Muscle of leg (tissue), 11 donors: ENCODE results near the gene CDH23. TPM values are rescaled to one million over a fixed set of nuclear protein-coding genes. Genes with fewer than 3 reads are reported as not detected.
A peak's percentile ranks its signal among the peaks of the same experiment; 100 is the strongest.
"Not testable (repeated sequence)": the region's sequence is repeated elsewhere in the genome, so short reads cannot be mapped to it uniquely, and the experiment has no call there.

Experiments
- DNase-seq: peaks from one replicate; pipeline ENCODE4 v3.0.0; 2013
- H3K27ac ChIP-seq: one replicate; pipeline ENCODE4 v1.5.1; 2013; ENCODE audit warnings: mild to moderate bottlenecking, low read length, control low read depth
- H3K27me3 ChIP-seq: one replicate; pipeline ENCODE4 v1.6.1; 2013; ENCODE audit warnings: low read length; ENCODE audit not compliant: control insufficient read depth, insufficient read depth
- H3K36me3 ChIP-seq: one replicate; pipeline ENCODE4 v1.6.1; 2013; ENCODE audit warnings: low read length; ENCODE audit not compliant: control insufficient read depth, insufficient read depth
- H3K4me1 ChIP-seq: one replicate; pipeline ENCODE4 v1.6.1; 2013; ENCODE audit warnings: low read length; ENCODE audit not compliant: control insufficient read depth, insufficient read depth
- H3K4me3 ChIP-seq: one replicate; pipeline ENCODE4 v1.5.1; 2013; ENCODE audit warnings: low read length, control low read depth
- H3K9me3 ChIP-seq: replicated peaks from 2 replicates; pipeline ENCODE4 v1.6.1; 2013; ENCODE audit warnings: low read depth, low read length; ENCODE audit not compliant: control insufficient read depth
- WGBS: methylation state at CpG from one replicate; pipeline ENCODE4 v1.1.5; 2013; ENCODE audit warnings: missing lambda C conversion rate; ENCODE audit not compliant: insufficient coverage; 5-methylcytosine and 5-hydroxymethylcytosine counted together
- polyA plus RNA-seq, 8 donors: library from polyadenylated mRNA; unstranded; fragments of 120-200 nt; gene quantifications; one replicate each; pipeline versions ENCODE4 v1.2.1 to v1.2.3, GENCODE V29; 2013; ENCODE audit warnings: inconsistent platforms in 1 of 8, low replicate concordance in 1 of 8; ENCODE audit not compliant: insufficient read length in 8 of 8, insufficient read depth in 1 of 8
- total RNA-seq: library from RNA; stranded (reverse); fragments of 120-200 nt; gene quantifications from one replicate; pipeline ENCODE4 v1.2.4, GENCODE V29; 2013

CDH23 gene
- total and polyA plus RNA-seq, 9 donors: 3.4 to 5.7 (median 4.9) TPM

- Histone ChIP-seq H3K27me3 (no peaks in the 10 kb centered on the region), H3K9me3 (no peaks in the 10 kb centered on the region), H3K36me3 (peaks cover 5% of the 10 kb centered on the region), H3K27ac (no peak overlapping the region), H3K4me1 (peaks cover 10% of the 10 kb centered on the region), H3K4me3 (no peak overlapping the region)
- WGBS: no CpG with 5 or more reads among the region's 2 CpGs
- no peak for DNase-seq
Observed at GRCh38 chr10:71844695-71845094, 448.0 kb downstream of the CDH23 start.

GRCh38 chr10:71845410-71846405, 449.0 kb downstream of the CDH23 start:
- WGBS: 84% methylated on average over 4 of the region's 11 CpGs
- Histone ChIP-seq H3K4me1 (peaks cover 13% of the 10 kb centered on the region), H3K36me3 (peaks cover 5% of the 10 kb centered on the region), H3K4me3 (no peak overlapping the region), H3K9me3 (no peaks in the 10 kb centered on the region), H3K27me3 (no peaks in the 10 kb centered on the region), H3K27ac (no peak overlapping the region)
- no peak for DNase-seq

DNA sequence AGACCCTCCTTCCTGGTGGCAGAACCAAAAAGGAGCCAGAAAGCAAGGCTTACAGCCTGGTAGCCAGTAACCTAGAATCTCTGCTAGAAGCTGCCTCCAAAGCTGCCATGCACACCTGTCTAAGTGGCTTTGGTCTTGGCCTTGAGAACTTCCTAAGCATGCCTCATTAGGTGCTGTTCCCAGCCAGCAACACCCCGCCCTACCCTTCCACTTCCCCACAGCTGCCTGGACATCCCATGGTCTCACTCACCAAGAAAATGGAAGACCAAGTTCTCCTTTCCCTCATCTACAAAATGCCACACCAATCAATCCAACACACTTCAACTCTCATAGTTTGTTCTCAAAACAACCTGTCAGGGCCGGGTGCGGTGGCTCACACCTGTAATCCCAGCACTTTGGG, 450.1 kb downstream of the CDH23 start:
- Histone ChIP-seq H3K36me3 (peaks cover 5% of the 10 kb centered on the region), H3K4me1 (peaks cover 14% of the 10 kb centered on the region), H3K27ac (no peak overlapping the region), H3K4me3 (no peak overlapping the region), H3K27me3 (no peaks in the 10 kb centered on the region), H3K9me3 (no peaks in the 10 kb centered on the region)
- 89% methylated on average over 1 of the region's 3 CpGs for WGBS
- no peak for DNase-seq

- H3K9me3 ChIP-seq: no peaks in the 10 kb centered on the region
- H3K27ac ChIP-seq: no peak overlapping the region
- WGBS: 90% methylated on average over 6 of the region's 8 CpGs
- no peak overlapping the region for H3K4me3 ChIP-seq
- peaks cover 14% of the 10 kb centered on the region for H3K4me1 ChIP-seq
- H3K27me3 ChIP-seq: no peaks in the 10 kb centered on the region
- peaks cover 5% of the 10 kb centered on the region for H3K36me3 ChIP-seq
- no peak for DNase-seq
Observed at GRCh38 chr10:71847418-71847817, 450.7 kb downstream of the CDH23 start.

DNA sequence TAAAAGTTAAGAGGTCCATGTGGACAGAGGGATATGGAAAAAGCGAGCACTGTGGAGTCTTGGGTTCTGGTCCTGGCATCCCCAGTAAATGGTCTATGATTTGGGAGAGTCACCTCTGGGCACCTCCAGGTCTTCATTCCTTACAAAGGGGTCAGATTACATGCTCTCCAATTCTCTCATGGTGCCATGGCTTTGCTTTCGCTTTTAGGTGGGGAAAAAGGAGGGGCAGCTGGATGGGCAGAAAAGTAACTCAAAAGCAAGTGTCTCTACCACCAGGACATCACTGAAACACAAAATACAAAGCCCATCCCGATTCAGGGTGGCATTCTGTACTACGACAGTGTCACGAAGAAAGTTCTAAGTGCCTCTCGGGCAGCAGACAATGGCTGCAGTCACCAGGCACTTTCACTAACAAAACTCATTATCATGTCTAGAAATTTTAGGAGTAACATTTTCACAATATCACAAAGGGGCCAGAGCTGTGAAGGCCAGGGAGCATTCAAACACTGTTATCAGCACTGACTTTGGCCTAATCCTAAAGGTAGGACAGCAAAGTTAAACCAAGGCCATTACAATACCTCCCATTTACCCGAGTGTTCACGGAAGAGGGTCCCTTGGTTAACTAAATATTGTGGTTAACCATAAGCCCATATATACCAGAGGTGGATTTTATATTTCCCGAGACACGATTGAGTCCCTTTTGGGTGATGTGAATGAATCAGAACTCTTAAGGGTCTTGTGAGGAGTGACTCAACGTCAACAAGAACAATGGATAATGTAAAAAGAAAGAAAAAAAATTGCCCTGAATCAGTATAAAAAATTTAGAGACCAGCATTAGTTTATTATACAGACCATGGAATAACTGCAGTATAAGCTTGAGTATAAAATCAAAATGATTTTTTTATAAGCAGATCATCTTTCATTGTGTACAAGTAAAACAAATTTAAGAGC, 451.9 kb downstream of the CDH23 start:
- WGBS: 100% methylated on average over 1 of the region's 11 CpGs
- peaks cover 11% of the 10 kb centered on the region for H3K4me1 ChIP-seq
- no peak overlapping the region for H3K4me3 ChIP-seq
- DNase-seq: no peak
- no peaks in the 10 kb centered on the region for H3K27me3 ChIP-seq
- no peaks in the 10 kb centered on the region for H3K9me3 ChIP-seq
- H3K36me3 ChIP-seq: peaks cover 5% of the 10 kb centered on the region
- H3K27ac ChIP-seq: no peak overlapping the region

DNA sequence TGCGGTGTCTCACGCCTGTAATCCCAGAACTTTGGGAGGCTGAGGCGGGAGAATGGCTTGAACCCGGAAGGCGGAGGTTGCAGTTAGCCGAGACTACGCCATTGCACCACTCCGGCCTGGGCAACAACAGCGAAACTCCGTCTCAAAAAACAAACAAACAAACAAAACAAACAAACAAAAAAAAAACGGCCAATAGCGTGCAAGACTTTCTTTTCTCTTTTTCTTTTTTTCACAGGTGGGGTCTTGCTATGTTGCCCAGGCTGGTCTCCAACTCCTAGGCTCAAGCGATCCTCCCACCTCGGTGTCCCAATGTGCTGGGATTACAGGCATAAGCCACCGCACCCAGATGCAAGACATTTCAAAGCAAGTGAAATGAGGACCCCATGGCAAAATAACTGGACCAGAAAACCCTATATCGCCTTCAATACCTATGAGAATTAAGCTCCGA, 452.8 kb downstream of the CDH23 start:
- DNase-seq: no peak
- Histone ChIP-seq H3K27ac (no peak overlapping the region), H3K4me3 (no peak overlapping the region), H3K9me3 (no peaks in the 10 kb centered on the region), H3K36me3 (peaks cover 5% of the 10 kb centered on the region), H3K27me3 (no peaks in the 10 kb centered on the region), H3K4me1 (peaks cover 11% of the 10 kb centered on the region)
- 87% methylated on average over 6 of the region's 17 CpGs for WGBS

GRCh38 chr10:71850021-71850742, 453.5 kb downstream of the CDH23 start:
- Histone ChIP-seq H3K9me3 (no peaks in the 10 kb centered on the region), H3K36me3 (peaks cover 5% of the 10 kb centered on the region), H3K27ac (peak overlapping the region; percentile 96), H3K4me3 (peak overlapping the region; percentile 89), H3K27me3 (no peaks in the 10 kb centered on the region), H3K4me1 (peaks cover 11% of the 10 kb centered on the region)
- no peak for DNase-seq
- WGBS: 10% methylated on average over 7 of the region's 13 CpGs

- H3K36me3 ChIP-seq: peaks cover 5% of the 10 kb centered on the region
- peak; percentile 99 for DNase-seq
- no peaks in the 10 kb centered on the region for H3K27me3 ChIP-seq
- H3K4me1 ChIP-seq: peaks cover 11% of the 10 kb centered on the region
- under 1% methylated on average over 40 of the region's 49 CpGs for WGBS
- H3K4me3 ChIP-seq: peak within 1 kb of the TSS; percentile 89
- peak within 1 kb of the TSS; percentile 96 for H3K27ac ChIP-seq
- no peaks in the 10 kb centered on the region for H3K9me3 ChIP-seq
Observed at GRCh38 chr10:71850743-71851464, 454.2 kb downstream of the CDH23 start, which contains the start of gene PSAP. Gene PSAP, minus strand, starts transcription at chr10:71851251. Its CDS starts 30 bp downstream, at chr10:71851221.

DNA sequence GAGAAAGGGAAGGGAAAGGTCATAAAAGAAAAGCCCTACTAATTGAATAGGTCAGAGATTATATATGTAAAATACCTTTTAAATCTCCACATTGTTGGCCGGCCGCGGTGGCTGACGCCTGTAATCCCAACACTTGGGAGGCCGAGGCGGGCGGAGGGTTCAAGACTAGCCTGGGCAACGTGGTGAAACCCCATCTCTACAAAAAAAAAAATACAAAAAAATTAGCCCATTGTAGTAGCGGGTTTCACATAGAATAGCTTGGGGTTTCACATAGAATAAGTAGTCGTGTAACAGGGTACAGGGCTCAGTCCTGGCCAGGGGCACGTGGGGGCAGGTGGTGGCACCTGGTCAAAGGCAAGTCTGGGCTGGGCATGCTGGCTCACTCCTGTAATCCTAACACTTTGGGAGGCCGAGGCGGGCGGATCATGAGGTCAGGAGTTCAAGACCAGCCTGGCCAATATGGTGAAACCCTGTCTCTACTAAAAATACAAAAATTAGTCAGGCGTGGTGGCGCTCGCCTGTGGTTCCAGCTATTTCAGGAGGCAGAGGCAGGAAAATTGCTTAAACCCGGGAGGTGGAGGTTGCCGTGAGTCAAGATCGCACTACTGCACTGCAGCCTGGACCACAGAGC, 454.9 kb downstream of the CDH23 start:
- H3K4me3 ChIP-seq: peak overlapping the region; percentile 89
- not testable (repeated sequence) for DNase-seq, H3K9me3 ChIP-seq, H3K36me3 ChIP-seq, H3K27me3 ChIP-seq
- peaks cover 11% of the 10 kb centered on the region for H3K4me1 ChIP-seq
- H3K27ac ChIP-seq: peak overlapping the region; percentile 68
- 68% methylated on average over 4 of the region's 20 CpGs for WGBS
